OCI-LY7 (cell line): ENCODE results near the gene C1orf210. TPM values are rescaled to one million over a fixed set of nuclear protein-coding genes. Genes with fewer than 3 reads are reported as not detected.

ENCODE experiments used
- BruUV-seq: library from RNA; stranded (reverse); fragments of 400-500 nt; replicated peaks from 2 replicates; lab custom pipeline; 2021; lab: Mats Ljungman, UMichigan
- CTCF ChIA-PET: fragments of 300-600 bp; sonication (Branson Sonifier 250); formaldehyde crosslinking; loops from one replicate; lab custom pipeline; 2022; ENCODE audit warnings: antibody characterized with exemption; ENCODE audit not compliant: unreplicated experiment; lab: Charles Lee
- POLR2A ChIA-PET: fragments of 300-600 bp; sonication (Branson Sonifier 250); formaldehyde crosslinking; loops from one replicate; lab custom pipeline; 2022; ENCODE audit warnings: antibody characterized with exemption; lab: Charles Lee
- DNase-seq: peaks from one replicate; pipeline ENCODE4 v3.0.0-alpha.2; 2015; ENCODE audit warnings: low spot score
- H2AFZ ChIP-seq: fragments of 200-600 bp; sonication (generic), shearing (Covaris generic); 2 replicates; pipeline ENCODE4 v1.6.1; 2014; ENCODE audit warnings: mild to moderate bottlenecking, antibody characterized with exemption, low read length, moderate library complexity
- H3K27ac ChIP-seq: fragments of 200-600 bp; sonication (generic); 2 replicates; pipeline ENCODE4 v1.5.1; 2014; ENCODE audit warnings: mixed run types, low read depth, mild to moderate bottlenecking, moderate library complexity, low read length, inconsistent platforms; ENCODE audit not compliant: poor library complexity, severe bottlenecking
- H3K36me3 ChIP-seq: fragments of 200-600 bp; sonication (generic); 2 replicates; pipeline ENCODE4 v1.6.1; 2014; ENCODE audit warnings: mild to moderate bottlenecking, antibody characterized with exemption, low read length, moderate library complexity, mixed read lengths; ENCODE audit not compliant: insufficient read depth
- H3K4me1 ChIP-seq: fragments of 200-600 bp; sonication (generic); 2 replicates; pipeline ENCODE4 v1.5.1; 2014; ENCODE audit warnings: mild to moderate bottlenecking, low read length; ENCODE audit not compliant: insufficient read depth, poor library complexity, severe bottlenecking
- H3K4me2 ChIP-seq: fragments of 200-600 bp; sonication (generic); 2 replicates; pipeline ENCODE4 v1.6.1; 2014; ENCODE audit warnings: mild to moderate bottlenecking, low read length
- H3K4me3 ChIP-seq: fragments of 200-600 bp; sonication (generic); 2 replicates; pipeline ENCODE4 v1.5.1; 2014; ENCODE audit warnings: mild to moderate bottlenecking, low read depth, low read length; ENCODE audit not compliant: poor library complexity, severe bottlenecking
- H3K79me2 ChIP-seq: fragments of 200-600 bp; sonication (generic); 2 replicates; pipeline ENCODE4 v1.6.1; 2016; ENCODE audit warnings: low read depth, mild to moderate bottlenecking, low read length, moderate library complexity, mixed read lengths; ENCODE audit not compliant: insufficient read depth
- H3K9me2 ChIP-seq: fragments of 200-600 bp; sonication (generic); 2 replicates; pipeline ENCODE4 v1.6.1; 2016; ENCODE audit warnings: mild to moderate bottlenecking, low read length, mixed read lengths; ENCODE audit not compliant: insufficient read depth
- H3K9me3 ChIP-seq: fragments of 200-600 bp; sonication (generic); 2 replicates; pipeline ENCODE4 v1.6.1; 2014; ENCODE audit warnings: mild to moderate bottlenecking, mixed run types, low read length, mixed read lengths
- H4K20me1 ChIP-seq: fragments of 200-600 bp; sonication (generic); 2 replicates; pipeline ENCODE4 v1.6.1; 2014; ENCODE audit warnings: mild to moderate bottlenecking, antibody characterized with exemption, low read length, moderate library complexity, mixed read lengths; ENCODE audit not compliant: insufficient read depth
- EZH2phosphoT487 ChIP-seq: fragments of 200-600 bp; sonication (generic); IDR thresholded peaks from 2 replicates; pipeline ENCODE4 v1.6.1; 2018; ENCODE audit warnings: low read depth, borderline replicate concordance, mild to moderate bottlenecking, mixed run types, antibody characterized with exemption, low read length, moderate library complexity, mixed read lengths
- intact Hi-C: fragments of 100-400 bp; cut with micrococcal nuclease; formaldehyde crosslinking; loops from one replicate; pipeline ENCODE4 v1.10.0; 2022; ENCODE audit not compliant: unreplicated experiment
- total RNA-seq, 2 experiments: library from RNA; depleted of rRNA in 1 of 2; stranded (reverse); fragments of >200 nt in 1 of 2; shearing (Covaris generic) in 1 of 2; gene quantifications; 2 replicates each; pipeline ENCODE4 v1.2.3, GENCODE V29; 2014 to 2022
- TF ChIP-seq, protein P1 (sequence below): fragments of 200-600 bp; sonication (generic); conservative IDR thresholded peaks from 2 replicates; pipeline ENCODE4 v1.5.1; 2014; ENCODE audit warnings: mild to moderate bottlenecking, antibody characterized with exemption, low read length, moderate library complexity, mixed read lengths

The C1orf210 gene
- total RNA-seq, 2 experiments from 2014 or later, result not detected

DNA sequence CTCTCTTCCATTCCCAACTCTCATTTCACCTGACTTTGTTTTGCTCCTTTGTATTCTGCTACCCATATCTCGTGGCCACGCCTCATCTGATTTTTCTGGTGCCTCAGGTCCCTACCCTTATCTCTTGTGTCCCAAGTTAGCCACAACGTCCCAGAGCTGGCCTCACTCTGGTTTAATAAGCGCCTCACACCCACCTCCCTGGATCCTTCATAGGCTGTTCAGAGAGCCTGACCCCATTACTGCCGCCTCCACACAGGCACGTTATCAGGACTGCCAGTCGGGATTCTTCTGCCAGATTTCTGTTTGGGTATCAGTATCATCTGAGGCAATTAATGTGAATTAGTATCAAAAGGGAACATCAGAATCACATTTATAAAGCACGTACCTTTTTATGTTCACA, 50.3 kb downstream of the C1orf210 start:
- no peak overlapping the region for H3K4me2 ChIP-seq
- intact Hi-C loops, result no loop called here
- ChIA-PET CTCF (no interaction called here), POLR2A (interaction anchor here (0.6 kb wide), 1 partner anchor 10 kb away, joined by 3 read pairs; no protein-coding TSS in a partner anchor)
- H3K36me3 ChIP-seq, result no peaks in the 10 kb centered on the region
- H3K27ac ChIP-seq, result no peak overlapping the region
- no peaks in the 10 kb centered on the region for H4K20me1 ChIP-seq
- H3K4me3 ChIP-seq, result no peak overlapping the region
- H2AFZ ChIP-seq, result no peak overlapping the region
- no peaks in the 10 kb centered on the region for H3K9me2 ChIP-seq
- H3K9me3 ChIP-seq, result no peaks in the 10 kb centered on the region
- DNase-seq, result no peak
- no TSS peak for BruUV-seq
- H3K79me2 ChIP-seq, result no peaks in the 10 kb centered on the region
- H3K4me1 ChIP-seq, result peaks cover 21% of the 10 kb centered on the region
- TF ChIP-seq, protein P1, sequence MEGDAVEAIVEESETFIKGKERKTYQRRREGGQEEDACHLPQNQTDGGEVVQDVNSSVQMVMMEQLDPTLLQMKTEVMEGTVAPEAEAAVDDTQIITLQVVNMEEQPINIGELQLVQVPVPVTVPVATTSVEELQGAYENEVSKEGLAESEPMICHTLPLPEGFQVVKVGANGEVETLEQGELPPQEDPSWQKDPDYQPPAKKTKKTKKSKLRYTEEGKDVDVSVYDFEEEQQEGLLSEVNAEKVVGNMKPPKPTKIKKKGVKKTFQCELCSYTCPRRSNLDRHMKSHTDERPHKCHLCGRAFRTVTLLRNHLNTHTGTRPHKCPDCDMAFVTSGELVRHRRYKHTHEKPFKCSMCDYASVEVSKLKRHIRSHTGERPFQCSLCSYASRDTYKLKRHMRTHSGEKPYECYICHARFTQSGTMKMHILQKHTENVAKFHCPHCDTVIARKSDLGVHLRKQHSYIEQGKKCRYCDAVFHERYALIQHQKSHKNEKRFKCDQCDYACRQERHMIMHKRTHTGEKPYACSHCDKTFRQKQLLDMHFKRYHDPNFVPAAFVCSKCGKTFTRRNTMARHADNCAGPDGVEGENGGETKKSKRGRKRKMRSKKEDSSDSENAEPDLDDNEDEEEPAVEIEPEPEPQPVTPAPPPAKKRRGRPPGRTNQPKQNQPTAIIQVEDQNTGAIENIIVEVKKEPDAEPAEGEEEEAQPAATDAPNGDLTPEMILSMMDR, result no peak
- TF ChIP-seq EZH2phosphoT487, result no peak

DNA sequence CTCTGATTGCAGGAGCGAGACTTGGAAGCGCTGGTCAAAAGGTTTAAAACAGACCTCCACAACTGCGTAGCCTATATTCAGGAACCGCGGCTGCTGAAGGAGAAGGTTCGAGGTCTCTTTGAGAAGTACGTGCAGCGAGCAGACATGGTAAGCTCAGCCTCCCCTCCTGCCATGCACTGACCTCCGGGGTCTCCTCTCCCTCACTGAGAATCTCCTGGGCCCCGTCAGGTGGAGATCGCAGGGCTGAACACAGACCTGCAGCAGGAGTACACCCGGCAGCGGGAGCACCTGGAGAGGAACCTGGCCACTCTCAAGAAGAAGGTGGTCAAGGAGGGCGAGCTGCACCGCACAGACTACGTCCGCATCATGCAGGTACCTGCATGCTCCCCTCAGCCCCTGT, 51.1 kb downstream of the C1orf210 start:
- TF ChIP-seq, protein P1, result no peak
- TF ChIP-seq EZH2phosphoT487, result no peak
- Histone ChIP-seq H3K4me2 (no peak overlapping the region), H4K20me1 (no peaks in the 10 kb centered on the region), H2AFZ (no peak overlapping the region), H3K9me2 (no peaks in the 10 kb centered on the region), H3K36me3 (no peaks in the 10 kb centered on the region), H3K4me3 (no peak overlapping the region), H3K79me2 (no peaks in the 10 kb centered on the region), H3K9me3 (no peaks in the 10 kb centered on the region), H3K27ac (no peak overlapping the region), H3K4me1 (peaks cover 13% of the 10 kb centered on the region)
- BruUV-seq, result no TSS peak
- ChIA-PET POLR2A (interaction anchor here (0.6 kb wide), 1 partner anchor 9 kb away, joined by 3 read pairs; no protein-coding TSS in a partner anchor), CTCF (no interaction called here)
- DNase-seq, result no peak
- intact Hi-C loops, result no loop called here

DNA sequence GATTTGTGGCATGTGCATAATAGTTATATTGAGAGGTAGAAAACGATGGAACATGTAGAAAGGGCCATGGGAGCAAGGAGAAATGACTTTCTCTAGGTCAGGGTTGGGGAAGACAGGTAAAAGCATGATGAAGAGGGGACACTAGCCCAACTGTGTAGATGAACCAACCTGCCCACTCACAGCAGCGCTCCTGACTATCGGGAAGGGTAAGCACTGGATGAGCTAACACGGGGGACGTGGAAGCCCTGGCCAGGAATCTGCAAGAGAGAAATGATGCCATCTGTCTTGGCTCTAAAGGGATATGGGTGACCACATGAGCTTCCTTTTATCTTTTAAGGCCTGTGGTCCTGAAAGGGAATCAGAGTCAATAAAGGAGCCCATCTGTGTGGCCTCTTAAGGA, 51.8 kb downstream of the C1orf210 start:
- ChIA-PET POLR2A (no interaction called here), CTCF (no interaction called here)
- H3K27ac ChIP-seq, result no peak overlapping the region
- intact Hi-C loops, result no loop called here
- no peaks in the 10 kb centered on the region for H3K9me2 ChIP-seq
- no peaks in the 10 kb centered on the region for H3K79me2 ChIP-seq
- no peak overlapping the region for H2AFZ ChIP-seq
- H3K9me3 ChIP-seq, result no peaks in the 10 kb centered on the region
- TF ChIP-seq, protein P1, result no peak
- no peak for TF ChIP-seq EZH2phosphoT487
- H3K36me3 ChIP-seq, result no peaks in the 10 kb centered on the region
- H3K4me2 ChIP-seq, result no peak overlapping the region
- no TSS peak for BruUV-seq
- no peak overlapping the region for H3K4me3 ChIP-seq
- no peaks in the 10 kb centered on the region for H4K20me1 ChIP-seq
- H3K4me1 ChIP-seq, result peaks cover 7% of the 10 kb centered on the region
- no peak for DNase-seq
